Loucy (cell line): ENCODE results near the gene TRAPPC3L.

ENCODE experiments used
- H2AFZ ChIP-seq: fragments of 200-600 bp; sonication (generic); 2 replicates; pipeline ENCODE4 v1.6.0; 2016; ENCODE audit warnings: antibody characterized with exemption, mild to moderate bottlenecking, low read length, moderate library complexity
- H3F3A ChIP-seq: fragments of 200-600 bp; 2 replicates; pipeline ENCODE4 v1.6.0; 2016; ENCODE audit warnings: antibody characterized with exemption, low read depth, mild to moderate bottlenecking
- H3K27me3 ChIP-seq: fragments of 200-600 bp; sonication (generic); 2 replicates; pipeline ENCODE4 v1.6.1; 2014; ENCODE audit warnings: low read length, mild to moderate bottlenecking; ENCODE audit not compliant: insufficient read depth, poor library complexity, severe bottlenecking
- H3K36me3 ChIP-seq: fragments of 200-600 bp; sonication (generic); 2 replicates; pipeline ENCODE4 v1.6.1; 2016; ENCODE audit warnings: low read length; ENCODE audit not compliant: insufficient read depth
- H3K4me1 ChIP-seq: fragments of 200-600 bp; sonication (generic); 2 replicates; pipeline ENCODE4 v1.5.1; 2014; ENCODE audit warnings: low read length, mild to moderate bottlenecking; ENCODE audit not compliant: insufficient read depth, poor library complexity, severe bottlenecking
- H3K4me2 ChIP-seq: fragments of 200-600 bp; sonication (generic); 2 replicates; pipeline ENCODE4 v1.6.0; 2014; ENCODE audit warnings: antibody characterized with exemption, low read length, low read depth, mild to moderate bottlenecking; ENCODE audit not compliant: poor library complexity, severe bottlenecking
- H3K4me3 ChIP-seq: fragments of 200-600 bp; sonication (generic); 2 replicates; pipeline ENCODE4 v1.5.1; 2014; ENCODE audit warnings: low read length, mild to moderate bottlenecking, mixed read lengths; ENCODE audit not compliant: poor library complexity, severe bottlenecking
- H3K79me2 ChIP-seq: fragments of 200-600 bp; sonication (generic); 2 replicates; pipeline ENCODE4 v1.6.1; 2014; ENCODE audit warnings: low read length; ENCODE audit not compliant: insufficient read depth
- H3K9ac ChIP-seq: fragments of 200-600 bp; sonication (generic); 2 replicates; pipeline ENCODE4 v1.6.0; 2014; ENCODE audit warnings: mild to moderate bottlenecking, low read depth, low read length, moderate library complexity; ENCODE audit not compliant: poor library complexity, severe bottlenecking
- H3K9me2 ChIP-seq: fragments of 200-600 bp; sonication (generic); replicated peaks from 2 replicates; pipeline ENCODE4 v1.6.1; 2016; ENCODE audit warnings: low read depth, low read length, mixed read lengths
- H3K9me3 ChIP-seq: fragments of 200-600 bp; sonication (generic); 2 replicates; pipeline ENCODE4 v1.6.1; 2014; ENCODE audit warnings: mild to moderate bottlenecking, antibody characterized with exemption, low read length, low read depth; ENCODE audit not compliant: insufficient read depth
- H4K20me1 ChIP-seq: fragments of 200-600 bp; sonication (generic); 2 replicates; pipeline ENCODE4 v1.6.0; 2014; ENCODE audit warnings: antibody characterized with exemption, low read length, mild to moderate bottlenecking; ENCODE audit not compliant: insufficient read depth, poor library complexity, severe bottlenecking
- EZH2phosphoT487 ChIP-seq: fragments of 200-600 bp; IDR thresholded peaks from 2 replicates; pipeline ENCODE4 v1.6.1; 2018; ENCODE audit warnings: antibody characterized with exemption, mild to moderate bottlenecking, moderate library complexity, borderline replicate concordance
- TF ChIP-seq, protein P1 (sequence below): fragments of 200-600 bp; sonication (generic); conservative IDR thresholded peaks from 2 replicates; pipeline ENCODE4 v1.5.1; 2014; ENCODE audit warnings: mild to moderate bottlenecking, antibody characterized with exemption, low read length

The TRAPPC3L gene

DNA sequence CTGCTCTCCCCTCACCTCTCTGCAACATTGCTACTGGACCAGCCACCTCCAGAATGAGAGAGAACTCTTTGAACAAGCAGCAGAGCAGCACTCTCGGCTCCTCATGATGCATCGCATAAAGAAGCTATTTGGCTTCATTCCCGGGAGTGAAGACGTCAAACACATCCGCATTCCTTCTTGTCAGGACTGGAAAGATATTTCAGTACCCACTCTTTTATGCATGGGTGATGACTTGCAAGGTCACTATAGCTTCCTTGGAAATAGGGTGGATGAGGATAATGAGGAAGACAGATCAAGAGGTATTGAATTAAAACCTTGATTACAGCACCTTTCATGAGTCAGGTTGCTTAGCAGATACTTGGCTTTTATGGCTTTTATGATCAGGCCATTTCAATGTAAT lies 12.4 kb upstream of the TRAPPC3L start:
- no peaks in the 10 kb centered on the region for H3K79me2 ChIP-seq

GRCh38 chr6:116556814-116557415 lies 11.4 kb upstream of the TRAPPC3L start:
- TF ChIP-seq EZH2phosphoT487: no peak
- TF ChIP-seq, protein P1, sequence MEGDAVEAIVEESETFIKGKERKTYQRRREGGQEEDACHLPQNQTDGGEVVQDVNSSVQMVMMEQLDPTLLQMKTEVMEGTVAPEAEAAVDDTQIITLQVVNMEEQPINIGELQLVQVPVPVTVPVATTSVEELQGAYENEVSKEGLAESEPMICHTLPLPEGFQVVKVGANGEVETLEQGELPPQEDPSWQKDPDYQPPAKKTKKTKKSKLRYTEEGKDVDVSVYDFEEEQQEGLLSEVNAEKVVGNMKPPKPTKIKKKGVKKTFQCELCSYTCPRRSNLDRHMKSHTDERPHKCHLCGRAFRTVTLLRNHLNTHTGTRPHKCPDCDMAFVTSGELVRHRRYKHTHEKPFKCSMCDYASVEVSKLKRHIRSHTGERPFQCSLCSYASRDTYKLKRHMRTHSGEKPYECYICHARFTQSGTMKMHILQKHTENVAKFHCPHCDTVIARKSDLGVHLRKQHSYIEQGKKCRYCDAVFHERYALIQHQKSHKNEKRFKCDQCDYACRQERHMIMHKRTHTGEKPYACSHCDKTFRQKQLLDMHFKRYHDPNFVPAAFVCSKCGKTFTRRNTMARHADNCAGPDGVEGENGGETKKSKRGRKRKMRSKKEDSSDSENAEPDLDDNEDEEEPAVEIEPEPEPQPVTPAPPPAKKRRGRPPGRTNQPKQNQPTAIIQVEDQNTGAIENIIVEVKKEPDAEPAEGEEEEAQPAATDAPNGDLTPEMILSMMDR: no peak
- no peaks in the 10 kb centered on the region for H3K9me2 ChIP-seq
- no peak overlapping the region for H3K9ac ChIP-seq
- H3K27me3 ChIP-seq: no peaks in the 10 kb centered on the region
- no peak overlapping the region for H3K4me3 ChIP-seq
- H3K36me3 ChIP-seq: no peaks in the 10 kb centered on the region
- no peak overlapping the region for H2AFZ ChIP-seq
- no peak overlapping the region for H3K4me2 ChIP-seq
- no peaks in the 10 kb centered on the region for H4K20me1 ChIP-seq
- H3K79me2 ChIP-seq: no peaks in the 10 kb centered on the region
- H3K9me3 ChIP-seq: no peaks in the 10 kb centered on the region
- H3K4me1 ChIP-seq: no peaks in the 10 kb centered on the region
- H3F3A ChIP-seq: no peaks in the 10 kb centered on the region

More for the DNA sequence above, 12.4 kb upstream of the TRAPPC3L start:
- H3K4me3 ChIP-seq: no peak overlapping the region
- H3K9me2 ChIP-seq: no peaks in the 10 kb centered on the region
- no peaks in the 10 kb centered on the region for H3K27me3 ChIP-seq
- H4K20me1 ChIP-seq: no peaks in the 10 kb centered on the region
- H3K9ac ChIP-seq: no peak overlapping the region
- H3K4me1 ChIP-seq: no peaks in the 10 kb centered on the region
- no peaks in the 10 kb centered on the region for H3F3A ChIP-seq
- TF ChIP-seq EZH2phosphoT487: no peak
- TF ChIP-seq, protein P1: no peak
- H3K4me2 ChIP-seq: no peak overlapping the region
- no peaks in the 10 kb centered on the region for H3K36me3 ChIP-seq
- H2AFZ ChIP-seq: no peak overlapping the region
- H3K9me3 ChIP-seq: no peaks in the 10 kb centered on the region

DNA sequence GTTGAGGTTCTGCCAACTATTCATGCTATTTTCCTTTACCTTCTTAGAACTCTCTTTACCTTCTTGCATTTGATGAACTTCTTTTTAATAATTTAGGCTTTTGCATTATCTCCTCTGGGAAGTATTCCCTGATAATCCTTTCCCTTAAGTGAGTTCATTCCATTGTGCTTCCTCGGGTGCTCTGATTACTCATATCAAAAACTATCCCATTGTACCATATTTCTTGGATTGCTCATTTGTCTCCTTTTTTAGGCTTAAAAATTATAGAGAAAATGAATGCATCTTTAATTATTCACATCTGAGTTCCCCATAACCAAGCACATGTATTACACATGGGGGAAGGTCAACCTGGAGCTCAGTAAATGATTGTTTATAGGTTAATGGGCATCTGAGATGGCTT lies 10.6 kb upstream of the TRAPPC3L start:
- no peaks in the 10 kb centered on the region for H3K27me3 ChIP-seq
- TF ChIP-seq, protein P1: no peak
- no peak for TF ChIP-seq EZH2phosphoT487
- H3K4me1 ChIP-seq: no peaks in the 10 kb centered on the region
- H3K9ac ChIP-seq: no peak overlapping the region
- no peaks in the 10 kb centered on the region for H3K36me3 ChIP-seq
- no peaks in the 10 kb centered on the region for H3F3A ChIP-seq
- no peak overlapping the region for H2AFZ ChIP-seq
- H3K9me3 ChIP-seq: no peaks in the 10 kb centered on the region
- no peak overlapping the region for H3K4me3 ChIP-seq
- no peak overlapping the region for H3K4me2 ChIP-seq
- no peaks in the 10 kb centered on the region for H3K9me2 ChIP-seq
- no peaks in the 10 kb centered on the region for H4K20me1 ChIP-seq
- no peaks in the 10 kb centered on the region for H3K79me2 ChIP-seq
